Activated gamma-delta T cell treated with Interleukin-2 at 50 U/mL for 16 hours (primary cell): Measurements from ENCODE around the gene C20orf202.
"Not testable (repeated sequence)": the region's sequence is repeated elsewhere in the genome, so short reads cannot be mapped to it uniquely, and the experiment has no call there.

Experiments used
- DNase-seq: peaks from one replicate; pipeline ENCODE4 v3.0.0-alpha.2; 2020

C20orf202 gene

GRCh38 chr20:1250282-1250681, 47.0 kb downstream of the C20orf202 start:
- not testable (repeated sequence) for DNase-seq

- DNase-seq: no peak
Measured at GRCh38 chr20:1252416-1252815, 49.2 kb downstream of the C20orf202 start.

GRCh38 chr20:1254254-1254653, 51.0 kb downstream of the C20orf202 start:
- DNase-seq: no peak

GRCh38 chr20:1255675-1256074, 52.4 kb downstream of the C20orf202 start:
- DNase-seq: no peak
